ENCODE data around the gene CEACAM7.

The CEACAM7 gene

DNA sequence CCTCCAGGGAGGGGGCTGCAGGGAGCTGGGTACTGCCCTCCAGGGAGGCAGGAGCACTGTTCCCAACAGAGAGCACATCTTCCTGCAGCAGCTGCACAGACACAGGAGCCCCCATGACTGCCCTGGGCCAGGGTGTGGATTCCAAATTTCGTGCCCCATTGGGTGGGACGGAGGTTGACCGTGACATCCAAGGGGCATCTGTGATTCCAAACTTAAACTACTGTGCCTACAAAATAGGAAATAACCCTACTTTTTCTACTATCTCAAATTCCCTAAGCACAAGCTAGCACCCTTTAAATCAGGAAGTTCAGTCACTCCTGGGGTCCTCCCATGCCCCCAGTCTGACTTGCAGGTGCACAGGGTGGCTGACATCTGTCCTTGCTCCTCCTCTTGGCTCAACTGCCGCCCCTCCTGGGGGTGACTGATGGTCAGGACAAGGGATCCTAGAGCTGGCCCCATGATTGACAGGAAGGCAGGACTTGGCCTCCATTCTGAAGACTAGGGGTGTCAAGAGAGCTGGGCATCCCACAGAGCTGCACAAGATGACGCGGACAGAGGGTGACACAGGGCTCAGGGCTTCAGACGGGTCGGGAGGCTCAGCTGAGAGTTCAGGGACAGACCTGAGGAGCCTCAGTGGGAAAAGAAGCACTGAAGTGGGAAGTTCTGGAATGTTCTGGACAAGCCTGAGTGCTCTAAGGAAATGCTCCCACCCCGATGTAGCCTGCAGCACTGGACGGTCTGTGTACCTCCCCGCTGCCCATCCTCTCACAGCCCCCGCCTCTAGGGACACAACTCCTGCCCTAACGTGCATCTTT, 12.5 kb upstream of the CEACAM7 start:
- TF ChIP-seq EZH2 (IDR thresholded peaks at IDR 0.05; ENCODE audit: borderline replicate concordance, low read length): no peak
- TF ChIP-seq, protein P1, sequence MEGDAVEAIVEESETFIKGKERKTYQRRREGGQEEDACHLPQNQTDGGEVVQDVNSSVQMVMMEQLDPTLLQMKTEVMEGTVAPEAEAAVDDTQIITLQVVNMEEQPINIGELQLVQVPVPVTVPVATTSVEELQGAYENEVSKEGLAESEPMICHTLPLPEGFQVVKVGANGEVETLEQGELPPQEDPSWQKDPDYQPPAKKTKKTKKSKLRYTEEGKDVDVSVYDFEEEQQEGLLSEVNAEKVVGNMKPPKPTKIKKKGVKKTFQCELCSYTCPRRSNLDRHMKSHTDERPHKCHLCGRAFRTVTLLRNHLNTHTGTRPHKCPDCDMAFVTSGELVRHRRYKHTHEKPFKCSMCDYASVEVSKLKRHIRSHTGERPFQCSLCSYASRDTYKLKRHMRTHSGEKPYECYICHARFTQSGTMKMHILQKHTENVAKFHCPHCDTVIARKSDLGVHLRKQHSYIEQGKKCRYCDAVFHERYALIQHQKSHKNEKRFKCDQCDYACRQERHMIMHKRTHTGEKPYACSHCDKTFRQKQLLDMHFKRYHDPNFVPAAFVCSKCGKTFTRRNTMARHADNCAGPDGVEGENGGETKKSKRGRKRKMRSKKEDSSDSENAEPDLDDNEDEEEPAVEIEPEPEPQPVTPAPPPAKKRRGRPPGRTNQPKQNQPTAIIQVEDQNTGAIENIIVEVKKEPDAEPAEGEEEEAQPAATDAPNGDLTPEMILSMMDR (IDR thresholded peaks at IDR 0.05; ENCODE audit: low read length): no peak
- no peaks in the 10 kb centered on the region for H4K20me1 ChIP-seq (ENCODE audit: insufficient read depth, low read length)
- H3K9me3 ChIP-seq (ENCODE audit: low read length): no peaks in the 10 kb centered on the region
- H3K4me2 ChIP-seq (ENCODE audit: low read length): no peak overlapping the region
- H3F3A ChIP-seq (ENCODE audit: insufficient read depth, low read length): no peaks in the 10 kb centered on the region
- no peak overlapping the region for H3K9ac ChIP-seq (ENCODE audit: low read length)
- H2AFZ ChIP-seq (ENCODE audit: low read length): no peak overlapping the region
- no peak overlapping the region for H3K27ac ChIP-seq (ENCODE audit: low read depth, low read length, poor library complexity, severe bottlenecking)
- no peaks in the 10 kb centered on the region; the same call in 1 of the 2 replicates for H3K27me3 ChIP-seq (ENCODE audit: insufficient read depth, low read length)
- no peaks in the 10 kb centered on the region for H3K4me1 ChIP-seq (ENCODE audit: insufficient read depth, low read length, severe bottlenecking)
- H3K4me3 ChIP-seq (ENCODE audit: low read depth, low read length, poor library complexity, severe bottlenecking): no peak overlapping the region
- H3K36me3 ChIP-seq (ENCODE audit: insufficient read depth, low read length): no peaks in the 10 kb centered on the region
- no peaks in the 10 kb centered on the region for H3K79me2 ChIP-seq (ENCODE audit: insufficient read depth, low read length)
- H3K9me2 ChIP-seq (ENCODE audit: low read depth, low read length): no peaks in the 10 kb centered on the region

DNA sequence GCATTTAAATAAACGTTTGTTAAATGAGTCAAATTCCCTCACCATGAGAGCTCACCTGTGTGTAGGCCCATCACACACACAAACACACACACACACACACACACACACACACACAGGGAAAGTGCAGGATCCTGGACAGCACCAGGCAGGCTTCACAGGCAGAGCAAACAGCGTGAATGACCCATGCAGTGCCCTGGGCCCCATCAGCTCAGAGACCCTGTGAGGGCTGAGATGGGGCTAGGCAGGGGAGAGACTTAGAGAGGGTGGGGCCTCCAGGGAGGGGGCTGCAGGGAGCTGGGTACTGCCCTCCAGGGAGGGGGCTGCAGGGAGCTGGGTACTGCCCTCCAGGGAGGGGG, 11.9 kb upstream of the CEACAM7 start:
- Histone ChIP-seq H3K79me2 (ENCODE audit: insufficient read depth, low read length) (no peaks in the 10 kb centered on the region), H4K20me1 (ENCODE audit: insufficient read depth, low read length) (no peaks in the 10 kb centered on the region), H3K27me3 (ENCODE audit: insufficient read depth, low read length) (no peaks in the 10 kb centered on the region), H3F3A (ENCODE audit: insufficient read depth, low read length) (no peaks in the 10 kb centered on the region), H2AFZ (ENCODE audit: low read length) (no peak overlapping the region), H3K4me3 (ENCODE audit: low read depth, low read length, poor library complexity, severe bottlenecking) (no peak overlapping the region), H3K9ac (ENCODE audit: low read length) (no peak overlapping the region), H3K36me3 (ENCODE audit: insufficient read depth, low read length) (no peaks in the 10 kb centered on the region), H3K4me1 (ENCODE audit: insufficient read depth, low read length, severe bottlenecking) (no peaks in the 10 kb centered on the region), H3K27ac (ENCODE audit: low read depth, low read length, poor library complexity, severe bottlenecking) (no peak overlapping the region), H3K9me3 (ENCODE audit: low read length) (no peaks in the 10 kb centered on the region), H3K4me2 (ENCODE audit: low read length) (no peak overlapping the region), H3K9me2 (ENCODE audit: low read depth, low read length) (no peaks in the 10 kb centered on the region)
- TF ChIP-seq, protein P1 (IDR thresholded peaks at IDR 0.05; ENCODE audit: low read length): no peak
- TF ChIP-seq EZH2 (IDR thresholded peaks at IDR 0.05; ENCODE audit: borderline replicate concordance, low read length): no peak

DNA sequence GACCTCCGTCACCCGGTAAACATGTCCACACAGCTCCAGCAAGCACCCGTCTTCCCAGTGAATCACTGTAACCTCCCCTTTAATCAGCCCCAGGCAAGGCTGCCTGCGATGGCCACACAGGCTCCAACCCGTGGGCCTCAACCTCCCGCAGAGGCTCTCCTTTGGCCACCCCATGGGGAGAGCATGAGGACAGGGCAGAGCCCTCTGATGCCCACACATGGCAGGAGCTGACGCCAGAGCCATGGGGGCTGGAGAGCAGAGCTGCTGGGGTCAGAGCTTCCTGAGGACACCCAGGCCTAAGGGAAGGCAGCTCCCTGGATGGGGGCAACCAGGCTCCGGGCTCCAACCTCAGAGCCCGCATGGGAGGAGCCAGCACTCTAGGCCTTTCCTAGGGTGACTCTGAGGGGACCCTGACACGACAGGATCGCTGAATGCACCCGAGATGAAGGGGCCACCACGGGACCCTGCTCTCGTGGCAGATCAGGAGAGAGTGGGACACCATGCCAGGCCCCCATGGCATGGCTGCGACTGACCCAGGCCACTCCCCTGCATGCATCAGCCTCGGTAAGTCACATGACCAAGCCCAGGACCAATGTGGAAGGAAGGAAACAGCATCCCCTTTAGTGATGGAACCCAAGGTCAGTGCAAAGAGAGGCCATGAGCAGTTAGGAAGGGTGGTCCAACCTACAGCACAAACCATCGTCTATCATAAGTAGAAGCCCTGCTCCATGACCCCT, 11.3 kb upstream of the CEACAM7 start:
- H3K79me2 ChIP-seq (ENCODE audit: insufficient read depth, low read length): no peaks in the 10 kb centered on the region
- H4K20me1 ChIP-seq (ENCODE audit: insufficient read depth, low read length): no peaks in the 10 kb centered on the region
- no peak overlapping the region for H3K4me3 ChIP-seq (ENCODE audit: low read depth, low read length, poor library complexity, severe bottlenecking)
- no peaks in the 10 kb centered on the region for H3K36me3 ChIP-seq (ENCODE audit: insufficient read depth, low read length)
- H3K9ac ChIP-seq (ENCODE audit: low read length): no peak overlapping the region
- H3K9me3 ChIP-seq (ENCODE audit: low read length): no peaks in the 10 kb centered on the region
- no peak overlapping the region for H3K27ac ChIP-seq (ENCODE audit: low read depth, low read length, poor library complexity, severe bottlenecking)
- H3K27me3 ChIP-seq (ENCODE audit: insufficient read depth, low read length): no peaks in the 10 kb centered on the region
- H3K4me1 ChIP-seq (ENCODE audit: insufficient read depth, low read length, severe bottlenecking): no peaks in the 10 kb centered on the region
- H3F3A ChIP-seq (ENCODE audit: insufficient read depth, low read length): no peaks in the 10 kb centered on the region
- no peak overlapping the region for H2AFZ ChIP-seq (ENCODE audit: low read length)
- H3K4me2 ChIP-seq (ENCODE audit: low read length): no peak overlapping the region
- no peaks in the 10 kb centered on the region for H3K9me2 ChIP-seq (ENCODE audit: low read depth, low read length)
- no peak for TF ChIP-seq EZH2 (IDR thresholded peaks at IDR 0.05; ENCODE audit: borderline replicate concordance, low read length)
- TF ChIP-seq, protein P1 (IDR thresholded peaks at IDR 0.05; ENCODE audit: low read length): no peak

Measured in OCI-LY1 (cell line).